ENCODE results near the gene RGS17.
A peak's percentile ranks its signal among the peaks of the same experiment; 100 is the strongest.

RGS17 gene

GRCh38 chr6:152984513-152984872, 146.6 kb downstream of the RGS17 start:
- DNase-seq (ENCODE audit: low read depth), result peak; percentile 18
- no peak for TF ChIP-seq CTCF (IDR thresholded peaks at IDR 0.05; ENCODE audit: insufficient read depth, low read depth, low read length, missing control alignments)
- H3K4me3 ChIP-seq (ENCODE audit: low read length), result peak overlapping the region; percentile 79

DNA sequence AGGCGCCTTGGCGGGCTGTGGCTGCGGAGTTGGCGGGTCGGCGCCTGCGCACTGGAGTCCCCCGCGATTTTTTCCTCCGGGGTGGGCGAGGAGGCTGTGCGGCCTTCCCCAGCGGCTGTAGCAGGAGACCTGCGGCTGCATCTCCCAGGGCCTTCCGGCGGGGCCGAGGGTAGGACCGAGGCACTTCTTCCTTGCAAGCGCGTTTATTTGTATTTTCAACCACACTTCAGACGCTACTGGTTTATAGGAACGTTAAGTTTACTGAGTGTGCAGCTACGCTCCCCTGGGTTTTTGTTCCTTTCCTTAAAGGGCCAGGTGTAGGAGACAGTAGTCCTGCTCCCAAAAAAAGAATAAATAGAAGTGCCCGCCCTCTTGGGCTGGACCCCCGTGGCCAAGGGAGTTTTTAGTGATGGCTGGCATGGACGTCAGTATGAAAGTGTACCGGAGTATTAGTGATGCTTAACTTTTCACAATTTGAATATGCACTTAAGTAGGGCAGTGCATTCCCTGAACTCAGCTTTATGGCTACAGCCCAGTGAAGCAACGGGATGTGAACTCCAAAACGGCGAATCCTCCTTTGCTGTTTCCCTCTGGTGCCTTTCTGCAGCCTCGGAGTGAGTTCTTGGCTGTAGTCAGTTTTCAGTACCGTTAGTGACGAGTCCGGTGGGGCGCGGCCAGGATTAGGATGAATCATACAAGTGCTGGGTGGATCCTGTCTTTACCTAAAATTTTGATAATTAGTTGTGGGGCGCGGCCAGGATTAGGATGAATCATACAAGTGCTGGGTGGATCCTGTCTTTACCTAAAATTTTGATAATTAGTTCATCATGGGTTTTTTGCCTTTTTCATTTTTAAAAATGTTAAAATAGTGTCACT, 147.2 kb downstream of the RGS17 start:
- H3K4me3 ChIP-seq (ENCODE audit: low read length), result peak overlapping the region; percentile 79
- peak; percentile 90 for DNase-seq (ENCODE audit: low read depth)
- TF ChIP-seq CTCF (IDR thresholded peaks at IDR 0.05; ENCODE audit: insufficient read depth, low read depth, low read length, missing control alignments), result no peak

GRCh38 chr6:152982904-152983636, 148.0 kb downstream of the RGS17 start, which contains the start of gene FBXO5:
FBXO5 (minus strand) TSS chr6:152983041; CDS start chr6:152982959, 82 bp downstream.
- peak; percentile 99 for DNase-seq (ENCODE audit: low read depth)

GRCh38 chr6:152981989-152982903, 148.8 kb downstream of the RGS17 start:
- no peak for TF ChIP-seq CTCF (IDR thresholded peaks at IDR 0.05; ENCODE audit: insufficient read depth, low read depth, low read length, missing control alignments)
- H3K4me3 ChIP-seq (ENCODE audit: low read length), result peak overlapping the region; percentile 79
- DNase-seq (ENCODE audit: low read depth), result no peak

More at GRCh38 chr6:152982904-152983636, 148.0 kb downstream of the RGS17 start, which contains the start of gene FBXO5:
- no peak for TF ChIP-seq CTCF (IDR thresholded peaks at IDR 0.05; ENCODE audit: insufficient read depth, low read depth, low read length, missing control alignments)
- H3K4me3 ChIP-seq (ENCODE audit: low read length), result peak within 1 kb of the TSS; percentile 79

- DNase-seq (ENCODE audit: low read depth), result no peak
- no peak for TF ChIP-seq CTCF (IDR thresholded peaks at IDR 0.05; ENCODE audit: insufficient read depth, low read depth, low read length, missing control alignments)
Measured at GRCh38 chr6:152981219-152981618, 149.9 kb downstream of the RGS17 start.

GRCh38 chr6:152980656-152981055, 150.4 kb downstream of the RGS17 start:
- no peak for DNase-seq (ENCODE audit: low read depth)
- TF ChIP-seq CTCF (IDR thresholded peaks at IDR 0.05; ENCODE audit: insufficient read depth, low read depth, low read length, missing control alignments), result no peak
- peak overlapping the region; percentile 79 for H3K4me3 ChIP-seq (ENCODE audit: low read length)

More at GRCh38 chr6:152981219-152981618, 149.9 kb downstream of the RGS17 start:
- H3K4me3 ChIP-seq (ENCODE audit: low read length), result peak overlapping the region; percentile 79

Measured in epithelial cell of esophagus (primary cell).